DOHH2 (cell line): Measurements from ENCODE around the gene GET4.

Experiments
- H3F3A ChIP-seq: fragments of 200-600 bp; sonication (generic), shearing (Covaris generic); 2 replicates; pipeline ENCODE4 v1.6.0; 2016; ENCODE audit warnings: antibody characterized with exemption, mild to moderate bottlenecking; ENCODE audit not compliant: control insufficient read depth, insufficient read depth
- H3K27ac ChIP-seq: fragments of 200-600 bp; sonication (generic); 2 replicates; pipeline ENCODE4 v1.5.1; 2014; ENCODE audit warnings: low read depth, mild to moderate bottlenecking, low read length, moderate library complexity
- H3K27me3 ChIP-seq: fragments of 200-600 bp; sonication (generic); 2 replicates; pipeline ENCODE4 v1.6.1; 2014; ENCODE audit warnings: mild to moderate bottlenecking, low read length, mixed read lengths; ENCODE audit not compliant: control insufficient read depth
- H3K36me3 ChIP-seq: fragments of 200-600 bp; sonication (generic); 2 replicates; pipeline ENCODE4 v1.6.1; 2014; ENCODE audit warnings: mild to moderate bottlenecking, low read length, moderate library complexity, mixed read lengths; ENCODE audit not compliant: control insufficient read depth
- H3K4me1 ChIP-seq: fragments of 200-600 bp; sonication (generic); 2 replicates; pipeline ENCODE4 v1.6.1; 2014; ENCODE audit warnings: mild to moderate bottlenecking, low read length, mixed read lengths; ENCODE audit not compliant: control insufficient read depth
- H3K4me2 ChIP-seq: fragments of 200-600 bp; sonication (generic); 2 replicates; pipeline ENCODE4 v1.6.0; 2014; ENCODE audit warnings: mild to moderate bottlenecking, low read length, moderate library complexity
- H3K4me3 ChIP-seq: fragments of 200-600 bp; sonication (generic); 2 replicates; pipeline ENCODE4 v1.5.1; 2014; ENCODE audit warnings: mild to moderate bottlenecking, low read length, mixed read lengths
- H3K79me2 ChIP-seq: fragments of 200-600 bp; sonication (generic); 2 replicates; pipeline ENCODE4 v1.6.1; 2014; ENCODE audit warnings: mild to moderate bottlenecking, low read length, mixed read lengths; ENCODE audit not compliant: control insufficient read depth
- H3K9me2 ChIP-seq: fragments of 200-600 bp; sonication (generic); replicated peaks from 2 replicates; pipeline ENCODE4 v1.6.1; 2014; ENCODE audit warnings: mild to moderate bottlenecking, low read length, mixed read lengths; ENCODE audit not compliant: control insufficient read depth
- H3K9me3 ChIP-seq: fragments of 200-600 bp; sonication (generic); 2 replicates; pipeline ENCODE4 v1.6.1; 2014; ENCODE audit warnings: antibody characterized with exemption, low read length, mixed read lengths; ENCODE audit not compliant: control insufficient read depth, insufficient read depth
- H4K20me1 ChIP-seq: fragments of 200-600 bp; sonication (generic); 2 replicates; pipeline ENCODE4 v1.6.0; 2014; ENCODE audit warnings: low read depth, mild to moderate bottlenecking, antibody characterized with exemption, low read length, moderate library complexity; ENCODE audit not compliant: control insufficient read depth, insufficient read depth
- CTCF ChIP-seq: fragments of 200-600 bp; sonication (generic); IDR thresholded peaks from one replicate; pipeline ENCODE4 v1.5.1; 2014; ENCODE audit warnings: antibody characterized with exemption, mild to moderate bottlenecking, low read depth, low read length; ENCODE audit not compliant: poor library complexity, severe bottlenecking
- EZH2phosphoT487 ChIP-seq: fragments of 200-600 bp; sonication (generic); IDR thresholded peaks from 2 replicates; pipeline ENCODE4 v1.6.1; 2017; ENCODE audit warnings: borderline replicate concordance, mild to moderate bottlenecking, antibody characterized with exemption, low read length, moderate library complexity, mixed read lengths

GET4 gene

GRCh38 chr7:867406-868188 is 8.8 kb upstream of the GET4 start:
- Histone ChIP-seq H3K27me3 (no peaks in the 10 kb centered on the region), H4K20me1 (no peaks in the 10 kb centered on the region), H3K79me2 (no peaks in the 10 kb centered on the region), H3K36me3 (peaks cover 65% of the 10 kb centered on the region), H3K4me3 (no peak overlapping the region), H3K9me3 (no peaks in the 10 kb centered on the region), H3K4me1 (no peaks in the 10 kb centered on the region), H3F3A (peaks cover 3% of the 10 kb centered on the region; the same call in 1 of the 2 replicates), H3K4me2 (no peak overlapping the region), H3K27ac (no peak overlapping the region), H3K9me2 (no peaks in the 10 kb centered on the region)
- TF ChIP-seq CTCF (no peak), EZH2phosphoT487 (no peak)

- TF ChIP-seq CTCF (no peak), EZH2phosphoT487 (no peak)
- Histone ChIP-seq H3F3A (peaks cover 3% of the 10 kb centered on the region; the same call in 1 of the 2 replicates), H3K4me2 (no peak overlapping the region), H4K20me1 (no peaks in the 10 kb centered on the region), H3K79me2 (no peaks in the 10 kb centered on the region), H3K27me3 (no peaks in the 10 kb centered on the region), H3K4me1 (peaks cover 3% of the 10 kb centered on the region), H3K4me3 (no peak overlapping the region), H3K9me2 (no peaks in the 10 kb centered on the region), H3K9me3 (no peaks in the 10 kb centered on the region), H3K27ac (no peak overlapping the region), H3K36me3 (peaks cover 70% of the 10 kb centered on the region)
These were observed 8.2 kb upstream of the GET4 start for GRCh38 chr7:868189-868486.

- peaks cover 7% of the 10 kb centered on the region for H3K9me3 ChIP-seq
- peaks cover 72% of the 10 kb centered on the region for H3K36me3 ChIP-seq
- no peaks in the 10 kb centered on the region for H3K27me3 ChIP-seq
- H3K79me2 ChIP-seq, result no peaks in the 10 kb centered on the region
- peaks cover 13% of the 10 kb centered on the region for H3K4me1 ChIP-seq
- no peak overlapping the region for H3K4me2 ChIP-seq
- TF ChIP-seq EZH2phosphoT487 (no peak), CTCF (no peak)
- H3K4me3 ChIP-seq, result no peak overlapping the region
- H3F3A ChIP-seq, result peaks cover 12% of the 10 kb centered on the region
- H3K9me2 ChIP-seq, result no peaks in the 10 kb centered on the region
- H3K27ac ChIP-seq, result no peak overlapping the region
- no peaks in the 10 kb centered on the region for H4K20me1 ChIP-seq
These were observed 7.0 kb upstream of the GET4 start for GRCh38 chr7:869348-869747.
